Stimulated activated CD4-positive, alpha-beta T cell treated with anti-CD3 and anti-CD28 coated beads, Interleukin-12 subunit alpha, Interleukin-12 subunit beta, amount 100 ng/mL, for 48 hours (primary cell): ENCODE results near the gene SPECC1.
"Not testable (repeated sequence)": the region's sequence is repeated elsewhere in the genome, so short reads cannot be mapped to it uniquely, and the experiment has no call there.

Experiments used
- DNase-seq, 3 donors: peaks; one replicate each; pipeline ENCODE4 v3.0.0-alpha.2; 2020; ENCODE audit warnings: low read depth in 2 of 3, low spot score in 1 of 3

SPECC1 gene, protein sequence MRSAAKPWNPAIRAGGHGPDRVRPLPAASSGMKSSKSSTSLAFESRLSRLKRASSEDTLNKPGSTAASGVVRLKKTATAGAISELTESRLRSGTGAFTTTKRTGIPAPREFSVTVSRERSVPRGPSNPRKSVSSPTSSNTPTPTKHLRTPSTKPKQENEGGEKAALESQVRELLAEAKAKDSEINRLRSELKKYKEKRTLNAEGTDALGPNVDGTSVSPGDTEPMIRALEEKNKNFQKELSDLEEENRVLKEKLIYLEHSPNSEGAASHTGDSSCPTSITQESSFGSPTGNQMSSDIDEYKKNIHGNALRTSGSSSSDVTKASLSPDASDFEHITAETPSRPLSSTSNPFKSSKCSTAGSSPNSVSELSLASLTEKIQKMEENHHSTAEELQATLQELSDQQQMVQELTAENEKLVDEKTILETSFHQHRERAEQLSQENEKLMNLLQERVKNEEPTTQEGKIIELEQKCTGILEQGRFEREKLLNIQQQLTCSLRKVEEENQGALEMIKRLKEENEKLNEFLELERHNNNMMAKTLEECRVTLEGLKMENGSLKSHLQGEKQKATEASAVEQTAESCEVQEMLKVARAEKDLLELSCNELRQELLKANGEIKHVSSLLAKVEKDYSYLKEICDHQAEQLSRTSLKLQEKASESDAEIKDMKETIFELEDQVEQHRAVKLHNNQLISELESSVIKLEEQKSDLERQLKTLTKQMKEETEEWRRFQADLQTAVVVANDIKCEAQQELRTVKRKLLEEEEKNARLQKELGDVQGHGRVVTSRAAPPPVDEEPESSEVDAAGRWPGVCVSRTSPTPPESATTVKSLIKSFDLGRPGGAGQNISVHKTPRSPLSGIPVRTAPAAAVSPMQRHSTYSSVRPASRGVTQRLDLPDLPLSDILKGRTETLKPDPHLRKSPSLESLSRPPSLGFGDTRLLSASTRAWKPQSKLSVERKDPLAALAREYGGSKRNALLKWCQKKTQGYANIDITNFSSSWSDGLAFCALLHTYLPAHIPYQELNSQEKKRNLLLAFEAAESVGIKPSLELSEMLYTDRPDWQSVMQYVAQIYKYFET

DNA sequence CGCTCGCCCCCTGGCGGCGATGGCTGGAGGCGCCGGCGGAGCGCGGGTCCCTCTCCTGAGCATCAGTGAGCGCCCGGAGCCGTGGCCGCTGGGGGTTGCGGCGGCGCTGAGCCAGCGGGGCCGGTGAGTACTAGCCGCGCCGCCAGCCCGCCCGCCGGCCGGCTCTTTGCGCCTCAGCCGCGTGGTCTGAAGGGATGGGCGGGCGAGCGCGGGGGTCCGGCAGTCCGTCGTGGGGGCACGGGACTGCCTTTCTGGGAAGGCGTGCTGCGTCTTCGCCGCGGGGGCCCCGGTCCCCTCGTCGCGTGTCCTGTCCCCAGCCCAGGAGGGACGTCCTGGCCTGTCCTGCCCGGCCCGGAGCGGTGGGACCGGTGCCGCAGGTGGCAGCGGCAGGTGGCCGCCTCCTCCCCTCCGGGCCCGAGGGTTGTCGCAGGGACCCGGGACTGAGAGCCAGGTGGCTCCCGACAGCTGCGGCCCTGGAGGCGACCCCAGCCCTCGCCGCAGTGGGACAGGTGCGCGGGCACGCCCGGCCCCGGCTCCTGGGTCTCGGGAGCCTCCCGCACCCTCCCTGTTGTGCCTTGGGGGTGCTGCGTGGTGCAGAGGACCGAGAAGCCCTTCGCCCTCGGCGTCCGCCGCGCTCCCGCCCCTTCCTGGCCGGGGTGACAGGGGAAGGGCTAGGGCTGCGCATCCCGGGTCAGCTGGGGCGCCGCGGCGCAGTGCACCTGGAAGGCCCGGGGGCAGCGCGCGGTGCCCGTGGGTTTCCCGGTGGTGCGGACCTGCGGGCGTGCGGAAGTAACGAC lies at the start of gene SPECC1:
Gene SPECC1, plus strand, starts transcription at position 58 of the 797 bp plus-strand sequence. CDS start 87,293 bp downstream, outside the sequence.
- DNase-seq = peak in 2 of 3 donors; percentile 77 to 80

DNA sequence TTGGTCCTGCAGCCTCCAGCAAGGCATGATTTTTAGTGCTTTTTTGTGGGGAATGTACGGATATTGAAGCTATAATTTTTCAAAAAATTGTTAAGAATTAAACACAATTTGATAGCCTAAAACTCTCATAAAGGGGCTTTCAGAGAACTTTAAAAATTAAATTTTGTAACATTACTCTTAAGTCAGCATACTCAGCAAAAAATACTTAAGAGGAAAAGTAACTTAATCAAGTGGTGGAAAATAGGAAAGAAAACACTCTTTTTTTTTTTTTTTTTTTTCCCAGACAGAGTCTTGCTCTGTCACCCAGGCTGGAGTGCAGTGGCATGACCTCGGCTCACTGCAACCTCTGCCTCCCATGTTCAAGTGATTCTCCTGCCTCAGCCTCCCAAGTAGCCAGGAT lies 46.2 kb upstream of the SPECC1 start:
- DNase-seq = not testable (repeated sequence)

- DNase-seq = no peak
These were observed 36.0 kb upstream of the SPECC1 start for GRCh38 chr17:19973156-19973555.

DNA sequence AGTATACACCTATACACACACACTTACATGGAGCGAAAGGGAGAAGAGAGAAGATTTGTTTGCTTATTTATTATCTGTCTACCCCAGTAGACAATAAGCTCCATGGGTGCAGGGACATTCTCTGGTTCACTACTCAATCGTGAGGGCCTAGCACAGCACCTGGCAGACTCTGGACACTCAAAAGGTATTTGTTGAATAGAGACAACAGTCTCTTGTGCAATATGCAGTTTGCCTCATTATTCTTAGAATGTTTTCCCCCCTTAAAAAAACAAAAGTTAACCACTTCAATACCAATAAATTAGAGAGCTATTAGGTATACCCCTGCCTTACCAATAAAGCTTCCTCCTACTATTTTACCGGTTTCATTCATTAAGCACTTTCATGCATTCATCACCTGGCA lies 33.6 kb upstream of the SPECC1 start:
- no peak for DNase-seq

DNA sequence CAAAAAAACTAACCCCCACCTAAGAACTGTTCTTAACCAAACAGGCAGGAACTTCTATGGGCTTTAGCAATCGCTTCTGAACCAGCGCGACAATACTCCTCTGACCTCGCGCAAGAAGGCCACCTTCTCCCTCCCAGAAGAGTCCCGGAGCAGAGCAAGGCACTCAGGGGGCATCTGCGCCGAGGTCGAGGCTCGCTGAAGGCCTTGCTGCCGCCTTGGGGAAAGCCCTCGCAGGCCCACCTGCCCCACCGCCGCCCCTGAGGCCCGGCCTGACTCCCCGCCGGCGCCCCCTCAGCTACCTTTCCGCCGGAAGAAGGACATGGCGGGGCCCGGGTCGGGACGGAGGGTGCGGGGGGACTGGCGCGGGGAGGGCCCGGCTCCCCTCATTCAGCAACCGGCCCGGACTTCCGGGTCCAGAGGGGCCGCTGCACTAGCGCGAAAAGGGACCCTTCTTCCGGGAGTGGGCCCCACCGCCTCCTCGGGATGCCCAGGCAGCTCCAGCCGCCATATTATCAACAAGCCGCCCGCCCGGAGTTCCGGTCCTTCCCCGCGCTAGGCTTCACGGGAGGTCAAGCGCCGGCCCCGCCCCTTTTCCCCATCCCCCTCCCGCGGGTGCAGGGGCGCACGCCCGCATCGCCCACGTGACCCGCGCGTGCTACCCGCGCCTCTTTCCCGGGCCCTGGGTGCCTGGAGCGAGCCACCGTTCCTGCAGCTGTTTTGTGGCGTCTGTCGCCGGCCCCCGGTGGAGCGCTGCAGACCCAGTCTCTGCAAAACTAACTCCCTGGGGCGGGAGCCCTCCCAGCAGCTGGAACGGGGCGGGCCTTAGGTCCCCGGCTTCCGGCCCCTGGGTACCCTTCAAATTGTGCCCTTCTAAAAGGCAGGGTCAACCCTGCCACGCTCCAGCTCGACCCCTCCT lies 31.6 kb upstream of the SPECC1 start, which contains the start of gene AKAP10:
Gene AKAP10, minus strand, starts transcription at position 536 of the 916 bp plus-strand sequence. Its CDS starts 149 bp downstream, at position 387.
- DNase-seq = peak; percentile 90 to 95 (median 95)

- peak; percentile 10 to 35 (median 20) for DNase-seq
These were observed 30.9 kb upstream of the SPECC1 start for GRCh38 chr17:19978209-19978802.

DNA sequence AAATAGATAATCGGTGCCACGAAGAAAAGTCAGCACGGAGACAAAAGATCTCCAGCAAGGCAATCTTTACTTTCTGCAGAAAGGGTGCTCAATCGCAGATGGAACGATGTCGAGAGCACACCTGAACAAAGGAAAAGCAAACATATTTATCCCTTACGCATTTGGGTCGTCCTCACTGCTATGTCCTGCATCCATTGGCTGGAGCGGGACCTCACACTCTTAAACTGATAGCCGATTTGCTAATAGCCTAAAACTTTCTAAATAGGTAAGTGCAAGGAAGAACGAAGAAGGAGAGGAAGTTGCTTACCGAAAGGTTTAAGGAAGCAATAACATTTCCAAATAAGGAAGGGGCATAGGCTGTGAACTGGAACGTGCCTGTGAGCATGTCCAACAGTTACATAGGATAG lies 30.4 kb upstream of the SPECC1 start:
- no peak for DNase-seq

DNA sequence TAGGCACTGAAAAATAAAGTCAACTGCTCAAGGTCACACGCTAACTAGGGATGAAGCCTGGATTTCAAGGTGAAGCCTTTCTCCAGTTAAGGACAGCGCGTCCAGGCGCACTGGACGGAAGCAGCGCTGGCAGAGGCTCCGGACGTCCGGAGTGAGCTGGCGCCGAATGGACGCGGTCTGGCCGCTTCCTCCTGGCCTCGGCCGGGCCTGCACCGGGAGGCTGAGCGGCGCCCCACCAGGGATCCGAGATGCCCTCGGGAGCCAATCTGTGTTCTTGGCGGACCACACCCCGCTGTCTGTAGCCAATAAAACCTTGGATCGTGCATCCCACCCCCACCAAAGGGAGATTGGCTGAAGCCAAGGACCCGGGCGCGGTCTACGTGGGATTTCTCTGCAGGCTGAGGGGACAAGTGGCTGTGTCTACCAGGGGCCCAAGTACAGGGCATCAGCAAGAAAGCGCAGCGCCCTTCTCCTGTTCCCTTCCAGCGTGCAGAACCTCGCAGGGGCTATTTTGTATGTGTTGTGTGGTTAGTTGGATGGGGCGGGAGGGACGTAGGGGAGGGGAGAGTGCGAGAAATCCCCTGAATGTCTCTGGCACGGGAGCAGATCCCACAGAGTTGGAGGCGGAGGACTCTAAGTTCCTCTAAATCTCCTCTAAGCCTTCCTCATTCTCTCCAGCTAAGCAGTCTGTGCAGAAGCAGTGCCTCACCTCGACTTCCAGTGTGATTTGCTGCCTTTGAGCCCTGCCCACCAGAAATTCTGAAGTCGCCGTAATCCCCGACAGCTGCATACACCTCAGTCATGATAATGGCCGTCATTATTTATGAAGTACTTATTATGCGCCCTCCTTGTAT lies 29.0 kb upstream of the SPECC1 start:
- DNase-seq = no peak

- DNase-seq = no peak
These were observed 22.0 kb upstream of the SPECC1 start for GRCh38 chr17:19986941-19987861.

GRCh38 chr17:19987897-19988296 lies 21.3 kb upstream of the SPECC1 start:
- DNase-seq = no peak

- DNase-seq = no peak
These were observed 17.8 kb upstream of the SPECC1 start for GRCh38 chr17:19991252-19991885.

GRCh38 chr17:19992803-19993713 lies 16.1 kb upstream of the SPECC1 start:
- peak; percentile 64 to 72 (median 68) for DNase-seq

- no peak for DNase-seq
These were observed 13.1 kb upstream of the SPECC1 start for GRCh38 chr17:19996086-19996485.

- no peak for DNase-seq
These were observed 12.7 kb upstream of the SPECC1 start for GRCh38 chr17:19996502-19996901.

DNA sequence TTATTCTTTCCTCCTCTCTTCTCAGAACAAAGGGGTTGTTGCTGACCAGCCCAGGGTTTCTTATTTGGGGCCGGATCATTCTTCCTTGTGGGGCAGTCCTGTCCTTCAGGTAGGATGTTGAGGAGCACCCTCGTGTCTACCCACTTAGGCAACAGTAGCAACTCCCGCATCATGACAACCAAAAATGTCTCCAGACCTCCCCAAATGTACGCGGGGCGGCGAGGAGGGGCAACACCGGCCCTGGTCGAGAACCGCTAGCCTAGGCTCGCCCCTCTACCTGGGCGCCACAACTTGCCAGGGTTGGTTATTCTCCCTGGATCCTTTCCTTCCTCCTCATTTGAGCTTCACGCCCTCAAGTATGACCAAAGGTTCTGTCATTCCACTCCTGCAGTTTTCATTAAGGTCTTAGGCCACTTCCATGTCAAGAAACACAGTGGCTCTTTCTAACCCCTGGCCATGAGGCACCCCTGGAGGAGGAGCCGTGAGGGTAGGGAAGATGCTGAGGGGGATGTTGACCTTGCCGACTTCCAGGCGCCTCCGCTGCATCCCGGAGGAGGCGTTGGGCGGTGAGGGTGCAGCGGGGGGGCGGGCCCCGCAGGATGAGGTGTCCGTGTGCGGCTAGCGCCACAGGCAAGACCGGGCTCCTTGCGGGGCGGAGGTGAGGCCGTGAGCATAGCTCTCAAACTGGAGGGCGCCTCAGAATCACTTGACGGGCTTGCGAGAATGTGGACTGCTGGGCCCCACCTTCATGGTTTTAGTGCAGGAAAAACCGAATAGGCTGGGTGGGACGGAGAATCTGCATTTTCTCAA lies 712 bp upstream of the SPECC1 start:
- DNase-seq = no peak
